GM12872 (cell line): ENCODE measurements around the gene NOL9.

Experiments
- CTCF ChIP-seq: IDR thresholded peaks from 3 replicates; pipeline ENCODE4 v1.5.1; 2011; ENCODE audit warnings: low read depth, mild to moderate bottlenecking, low read length, moderate library complexity; ENCODE audit not compliant: insufficient read depth

The NOL9 gene

GRCh38 chr1:6508154-6508815 is 46.0 kb downstream of the NOL9 start:
- no peak for TF ChIP-seq CTCF

GRCh38 chr1:6507461-6507911 is 46.8 kb downstream of the NOL9 start:
- TF ChIP-seq CTCF: no peak

- TF ChIP-seq CTCF: no peak
These were observed 47.3 kb downstream of the NOL9 start for GRCh38 chr1:6507037-6507428.

- TF ChIP-seq CTCF: no peak
These were observed 47.9 kb downstream of the NOL9 start for GRCh38 chr1:6506210-6507036.

GRCh38 chr1:6505367-6506209 is 48.7 kb downstream of the NOL9 start:
- TF ChIP-seq CTCF: no peak

- no peak for TF ChIP-seq CTCF
These were observed 49.4 kb downstream of the NOL9 start for GRCh38 chr1:6504887-6505286.
